ENCODE data around the gene RFPL4A. TPM values are rescaled to one million over a fixed set of nuclear protein-coding genes. Genes with fewer than 3 reads are reported as not detected.
A peak's percentile ranks its signal among the peaks of the same experiment; 100 is the strongest.

RFPL4A gene
- total RNA-seq, 6 experiments from 2014 or later = 0.31 to 0.99 (median 0.39) TPM; not detected in 2

- ATAC-seq (no peak), DNase-seq (no peak)
- Histone ChIP-seq H3K4me3 (no peak overlapping the region), H3K27me3 (no peaks in the 10 kb centered on the region), H3K27ac (no peak overlapping the region), H3K9me3 (no peaks in the 10 kb centered on the region), H3K36me3 (no peaks in the 10 kb centered on the region), H3K4me1 (no peaks in the 10 kb centered on the region)
- 18% methylated on average over 7 of the region's 7 CpGs for WGBS (ENCODE audit: insufficient coverage, low coverage, low lambda C conversion rate, missing lambda C conversion rate)
- intact Hi-C loops (cut with DNase I) = no loop called here
- TF ChIP-seq POLR2A (IDR thresholded peaks at IDR 0.05) (no peak), CTCF (IDR thresholded peaks at IDR 0.05) (peak; percentile 13 to 36 (median 17))
Observed at GRCh38 chr19:55777528-55777927, 18.6 kb downstream of the RFPL4A start.

DNA sequence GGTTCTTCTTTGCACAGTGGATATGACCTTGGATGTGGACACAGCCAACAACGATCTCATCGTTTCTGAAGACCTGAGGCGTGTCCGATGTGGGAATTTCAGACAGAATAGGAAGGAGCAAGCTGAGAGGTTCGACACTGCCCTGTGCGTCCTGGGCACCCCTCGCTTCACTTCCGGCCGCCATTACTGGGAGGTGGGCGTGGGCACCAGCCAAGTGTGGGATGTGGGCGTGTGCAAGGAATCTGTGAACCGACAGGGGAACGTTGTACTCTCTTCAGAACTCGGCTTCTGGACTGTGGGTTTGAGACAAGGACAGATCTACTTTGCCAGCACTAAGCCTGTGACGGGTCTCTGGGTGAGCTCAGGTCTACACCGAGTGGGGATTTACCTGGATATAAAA, 19.4 kb downstream of the RFPL4A start:
- H3K27me3 ChIP-seq = no peaks in the 10 kb centered on the region
- no peak for TF ChIP-seq POLR2A (IDR thresholded peaks at IDR 0.05)
- TF ChIP-seq CTCF (IDR thresholded peaks at IDR 0.05) = no peak
- no peaks in the 10 kb centered on the region for H3K4me1 ChIP-seq
- WGBS (ENCODE audit: insufficient coverage, low coverage, low lambda C conversion rate, missing lambda C conversion rate) = 70% methylated on average over 2 of the region's 16 CpGs
- intact Hi-C loops (cut with DNase I) = no loop called here
- no peak overlapping the region for H3K4me3 ChIP-seq
- no peak overlapping the region for H3K27ac ChIP-seq
- H3K9me3 ChIP-seq = no peaks in the 10 kb centered on the region
- no peak for ATAC-seq
- DNase-seq = no peak
- H3K36me3 ChIP-seq = no peaks in the 10 kb centered on the region

DNA sequence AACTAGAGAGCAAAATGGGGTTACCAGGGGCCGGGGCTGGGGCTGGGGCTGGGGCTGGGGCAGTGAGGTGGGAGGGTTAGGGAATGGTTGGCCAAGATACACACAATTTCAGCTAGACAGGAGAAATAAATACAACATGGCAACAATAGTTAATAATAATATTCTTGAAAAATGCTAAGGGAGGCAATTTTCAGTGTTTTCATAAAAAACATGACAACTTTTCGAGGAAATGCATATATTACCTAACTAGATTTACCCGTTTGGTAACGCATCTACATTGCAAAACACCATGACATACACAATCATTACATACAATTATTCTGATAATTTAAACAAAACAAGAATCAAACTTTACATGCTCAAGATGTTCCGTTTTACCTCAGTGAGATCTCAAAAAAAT, 22.2 kb downstream of the RFPL4A start:
- intact Hi-C loops (cut with DNase I) = no loop called here
- WGBS (ENCODE audit: insufficient coverage, low coverage, low lambda C conversion rate, missing lambda C conversion rate) = 52% methylated on average over 5 of the region's 5 CpGs
- Histone ChIP-seq H3K9me3 (no peaks in the 10 kb centered on the region), H3K36me3 (no peaks in the 10 kb centered on the region), H3K4me1 (no peaks in the 10 kb centered on the region), H3K27ac (no peak overlapping the region), H3K27me3 (no peaks in the 10 kb centered on the region), H3K4me3 (no peak overlapping the region)
- no peak for TF ChIP-seq POLR2A (IDR thresholded peaks at IDR 0.05)
- TF ChIP-seq CTCF (IDR thresholded peaks at IDR 0.05) = no peak
- DNase-seq (no peak), ATAC-seq (no peak)

GRCh38 chr19:55795021-55795420, 36.1 kb downstream of the RFPL4A start:
- H3K27ac ChIP-seq = no peak overlapping the region
- ATAC-seq (no peak), DNase-seq (no peak)
- no peaks in the 10 kb centered on the region for H3K9me3 ChIP-seq
- WGBS (ENCODE audit: insufficient coverage, low coverage, low lambda C conversion rate, missing lambda C conversion rate) = 89% methylated on average over 11 of the region's 11 CpGs
- no peaks in the 10 kb centered on the region for H3K27me3 ChIP-seq
- no peak overlapping the region for H3K4me3 ChIP-seq
- TF ChIP-seq POLR2A (IDR thresholded peaks at IDR 0.05) = no peak
- TF ChIP-seq CTCF (IDR thresholded peaks at IDR 0.05) = no peak
- intact Hi-C loops (cut with DNase I) = no loop called here
- no peaks in the 10 kb centered on the region for H3K4me1 ChIP-seq
- no peaks in the 10 kb centered on the region for H3K36me3 ChIP-seq

DNA sequence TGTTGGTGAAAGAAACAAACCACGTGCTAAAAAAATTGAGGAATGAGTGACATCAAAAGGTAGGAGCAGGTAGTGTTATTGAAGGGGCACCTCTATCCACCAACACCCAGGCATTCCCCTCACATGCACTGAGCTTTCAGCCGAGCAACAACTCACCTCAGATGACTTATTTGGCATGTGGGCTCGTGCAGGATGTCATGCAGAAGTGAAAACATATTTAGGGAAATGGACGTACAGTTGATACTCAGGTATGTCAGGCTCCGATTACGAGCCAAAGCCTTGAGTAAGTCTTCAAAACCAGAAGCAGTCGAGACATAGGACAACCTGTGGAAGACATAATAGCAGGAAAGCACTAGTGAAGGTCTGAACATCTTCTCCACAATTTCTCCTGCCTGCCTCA, 42.5 kb downstream of the RFPL4A start:
- H3K36me3 ChIP-seq = no peaks in the 10 kb centered on the region
- H3K27me3 ChIP-seq = no peaks in the 10 kb centered on the region
- TF ChIP-seq CTCF (IDR thresholded peaks at IDR 0.05) = no peak
- no peak for TF ChIP-seq POLR2A (IDR thresholded peaks at IDR 0.05)
- 69% methylated on average over 7 of the region's 7 CpGs for WGBS (ENCODE audit: insufficient coverage, low coverage, low lambda C conversion rate, missing lambda C conversion rate)
- H3K27ac ChIP-seq = no peak overlapping the region
- no peak overlapping the region for H3K4me3 ChIP-seq
- intact Hi-C loops (cut with DNase I) = loop anchor here in 1 of 2 donors (10.0 kb wide), 1 partner anchor 117 kb away; no protein-coding TSS in a partner anchor
- no peaks in the 10 kb centered on the region for H3K9me3 ChIP-seq
- no peak for ATAC-seq
- H3K4me1 ChIP-seq = no peaks in the 10 kb centered on the region
- DNase-seq = no peak
